ENCODE measurements around the gene CDH23.

GRCh38 chr10:71365366-71365765, 31.4 kb upstream of the CDH23 start:
- TF ChIP-seq POLR2A (IDR thresholded peaks at IDR 0.05) (no peak), CTCF (IDR thresholded peaks at IDR 0.05) (no peak)
